HG03108 (cell line): ENCODE results near the gene OBP2A.

Source experiments
- ATAC-seq: cut with Tn5 transposase; IDR thresholded peaks from one replicate; pipeline ENCODE4 v1.9.1; 2021; ENCODE audit warnings: moderate library complexity; ENCODE audit not compliant: unreplicated experiment

OBP2A gene

DNA sequence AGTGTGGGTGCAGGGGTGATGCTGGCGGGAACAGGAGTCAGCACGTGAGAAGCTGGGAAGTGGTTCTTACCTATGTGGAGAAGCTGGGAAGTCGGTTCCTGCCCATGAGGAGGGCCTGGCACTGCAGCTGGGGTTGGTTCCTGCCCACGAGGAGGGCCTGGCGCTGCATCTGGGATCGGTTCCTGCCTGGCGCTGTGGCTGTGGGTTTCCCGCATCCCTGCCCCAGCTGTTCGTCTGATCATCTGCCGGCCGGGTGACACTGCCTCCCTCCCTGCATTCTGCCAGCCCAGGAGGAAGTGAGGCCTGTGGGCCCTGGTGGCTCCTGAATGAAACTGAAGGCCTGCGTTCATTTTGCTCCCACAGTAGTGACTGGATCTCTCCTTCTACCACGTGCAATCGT, 5.1 kb downstream of the OBP2A start:
- ATAC-seq: no peak

DNA sequence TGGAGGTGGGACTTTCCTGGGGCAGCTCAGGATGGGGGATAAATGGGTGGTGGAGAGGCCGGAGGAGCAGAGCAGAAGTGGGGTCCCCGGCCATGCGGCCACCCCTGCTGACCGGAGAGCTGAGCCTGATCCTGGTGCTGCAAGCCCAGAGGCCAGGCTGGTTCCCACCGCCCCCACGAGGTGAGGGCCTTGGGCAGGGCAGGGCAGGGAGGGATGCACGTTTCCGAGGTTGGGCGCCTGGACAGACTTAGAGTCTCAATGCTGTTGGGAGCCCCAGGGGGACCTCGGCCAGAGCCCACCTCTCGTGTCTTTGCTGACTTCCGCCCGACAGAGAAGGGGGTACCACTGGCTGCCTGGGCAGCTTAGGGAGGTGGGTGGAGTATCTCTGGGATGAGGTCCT, 5.5 kb downstream of the OBP2A start:
- ATAC-seq: no peak

DNA sequence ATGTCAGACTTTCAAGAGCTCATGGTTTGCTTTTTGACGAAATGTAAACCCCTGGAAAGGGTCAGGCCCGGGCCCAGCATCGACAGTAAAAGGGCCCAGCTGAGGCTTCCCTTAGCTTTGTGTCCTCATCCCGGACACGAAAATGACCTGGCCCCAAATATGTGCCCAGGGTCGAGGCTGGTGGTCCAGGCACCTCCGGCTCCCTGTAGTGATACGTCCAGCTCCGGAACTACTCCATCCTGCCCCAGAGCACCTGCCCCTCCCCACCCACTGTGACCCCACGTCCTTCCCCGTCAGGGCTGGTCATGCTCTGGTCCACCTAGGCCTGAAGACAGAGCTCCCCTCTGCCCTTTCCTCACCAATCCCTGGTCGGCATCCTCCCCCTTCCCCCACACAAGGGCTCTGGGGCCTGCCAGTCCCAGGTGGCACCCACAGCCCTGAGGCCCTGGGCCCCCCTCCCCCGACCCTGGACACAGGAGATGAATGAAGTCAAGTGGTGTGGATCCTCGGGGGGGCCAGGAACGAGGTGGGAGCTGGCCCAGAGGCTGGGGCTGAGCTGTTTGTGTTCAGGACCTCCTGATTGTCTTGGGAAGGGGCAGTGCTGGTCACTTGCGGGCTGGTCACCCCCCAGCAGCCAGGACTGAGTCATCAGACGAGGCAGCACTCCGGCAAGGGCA, 6.2 kb downstream of the OBP2A start:
- ATAC-seq: no peak

DNA sequence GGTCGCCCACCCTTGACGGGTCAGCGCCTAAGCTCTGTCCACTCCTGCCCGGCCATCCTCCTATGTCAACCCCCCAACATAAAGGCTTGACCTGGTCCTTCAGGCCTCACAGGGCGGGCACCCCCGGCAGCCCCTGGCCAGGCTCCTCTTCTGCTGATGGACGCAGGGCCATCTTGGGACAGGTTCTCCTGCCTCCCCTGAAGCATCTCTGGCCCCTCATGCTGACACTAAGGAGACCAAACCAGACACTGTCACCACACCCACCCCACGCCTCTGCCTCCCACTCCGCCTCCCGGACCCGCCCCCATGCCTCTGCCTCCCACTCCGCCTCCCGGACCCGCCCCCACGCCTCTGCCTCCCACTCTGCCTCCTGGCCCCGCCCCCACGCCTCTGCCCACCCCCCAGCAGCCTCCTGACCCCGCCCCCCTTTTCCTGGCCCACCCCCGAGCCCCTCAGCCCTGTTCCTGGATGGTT, 6.8 kb downstream of the OBP2A start:
- no peak for ATAC-seq

DNA sequence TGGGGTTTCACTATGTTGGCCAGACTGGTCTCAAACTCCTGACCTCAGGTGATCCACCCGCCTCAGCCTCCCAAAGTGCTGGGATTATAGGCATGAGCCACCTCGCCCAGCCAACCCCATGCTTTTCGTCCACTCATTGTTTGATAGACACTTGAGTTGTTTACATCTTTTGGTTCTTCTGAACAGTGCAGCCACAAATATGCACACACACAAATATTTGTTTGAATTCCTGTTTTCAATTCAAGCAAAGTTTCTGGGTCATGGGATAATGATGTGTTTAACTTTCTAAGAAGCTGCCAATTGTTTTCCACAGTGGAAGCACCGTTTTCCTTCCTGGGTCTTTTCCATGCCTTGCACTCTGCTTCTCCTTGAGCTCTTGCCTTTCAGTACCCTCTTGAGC, 8.8 kb downstream of the OBP2A start:
- ATAC-seq: no peak

DNA sequence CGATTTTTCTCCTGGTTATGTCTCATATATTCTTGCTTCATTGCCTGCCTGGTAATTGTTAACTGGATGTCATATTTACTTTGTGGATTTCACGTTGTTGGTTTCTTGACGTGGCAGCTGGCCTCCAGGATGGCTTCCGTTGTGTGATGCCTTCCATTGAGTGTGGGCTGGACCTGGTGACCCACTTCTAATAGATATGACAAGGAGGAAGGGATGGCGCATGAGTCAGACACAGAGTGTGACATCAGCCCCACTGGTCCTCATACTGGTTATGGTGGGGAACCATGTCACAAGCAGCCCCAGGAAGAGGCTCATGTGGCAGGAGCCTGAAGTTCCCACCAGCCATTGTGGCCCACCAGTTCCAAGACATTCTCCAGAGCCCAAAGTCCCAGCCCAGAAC, 9.3 kb downstream of the OBP2A start:
- no peak for ATAC-seq

DNA sequence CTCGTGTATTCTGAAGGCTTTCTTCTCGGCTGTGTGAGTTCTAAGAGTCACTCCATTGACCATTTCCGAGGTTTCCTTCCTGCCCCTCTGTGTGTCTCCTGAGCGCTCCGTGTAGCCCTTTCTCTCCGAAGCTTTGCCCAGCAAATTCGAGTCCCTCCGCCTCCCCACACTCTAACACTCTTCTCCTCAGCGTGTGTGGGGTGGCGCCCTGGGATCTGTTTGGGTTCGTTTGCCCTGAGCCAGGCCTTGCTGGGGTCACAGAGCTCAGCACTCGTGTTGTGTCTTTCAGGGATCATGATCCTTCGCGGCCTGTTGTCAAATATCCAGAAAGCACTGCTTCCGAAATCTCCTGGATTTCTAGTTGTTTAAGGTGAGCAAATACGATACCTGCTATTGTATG, 10.0 kb downstream of the OBP2A start:
- ATAC-seq: no peak

DNA sequence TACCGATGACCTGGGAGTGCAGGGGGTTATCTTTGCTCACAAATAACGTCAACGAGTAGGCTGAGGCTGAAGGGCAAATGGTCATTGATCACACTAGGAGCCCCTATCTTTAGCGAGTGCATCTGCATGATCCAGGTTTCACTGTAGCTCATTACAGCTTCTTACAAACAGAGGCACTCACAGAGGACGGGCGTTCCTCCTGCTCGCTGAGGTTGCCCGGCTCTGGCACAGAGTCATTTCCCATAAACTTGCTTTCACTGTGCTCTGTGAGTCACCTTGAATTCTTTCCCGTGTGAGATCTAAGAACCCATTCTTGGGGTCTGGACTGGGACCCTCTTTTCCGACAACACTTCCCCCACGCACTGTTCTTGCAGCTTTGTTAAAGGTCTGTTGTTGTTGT, 13.7 kb downstream of the OBP2A start:
- no peak for ATAC-seq

DNA sequence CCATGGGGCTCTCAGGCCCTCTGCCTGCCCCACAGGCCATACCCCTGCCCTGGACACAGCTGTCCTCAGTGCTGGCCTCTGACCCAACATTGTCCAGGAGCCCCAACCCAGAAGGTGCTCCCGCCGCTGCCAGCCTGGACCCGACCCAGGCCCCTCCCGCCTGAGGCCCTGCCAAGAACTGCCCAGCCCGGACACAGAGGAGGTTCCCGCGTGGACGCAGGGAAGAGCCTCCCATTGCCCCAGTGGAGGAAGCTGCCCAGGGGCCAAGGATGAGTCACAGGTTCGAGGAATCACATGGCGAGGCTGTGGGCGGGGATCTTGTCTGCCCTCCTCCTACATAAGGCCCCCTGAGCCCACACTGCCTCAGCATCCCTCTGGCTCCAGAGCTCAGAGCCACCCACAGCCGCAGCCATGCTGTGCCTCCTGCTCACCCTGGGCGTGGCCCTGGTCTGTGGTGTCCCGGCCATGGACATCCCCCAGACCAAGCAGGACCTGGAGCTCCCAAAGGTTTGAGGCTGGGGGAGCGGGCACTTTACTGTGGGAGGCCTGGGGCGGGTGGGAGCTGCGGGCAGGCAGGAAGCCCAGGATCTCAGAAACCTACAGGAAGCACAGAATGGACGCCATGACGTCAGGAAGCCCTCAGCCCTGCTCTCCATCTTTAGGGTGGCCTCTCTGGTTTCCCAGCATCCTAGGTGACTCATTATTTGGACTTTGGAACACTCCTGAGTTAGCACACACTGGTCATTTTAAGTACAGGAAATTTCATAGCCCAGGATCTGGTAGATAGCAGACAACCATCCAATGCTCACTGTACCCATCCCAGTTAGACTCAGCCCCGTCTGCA, 15.7 kb downstream of the OBP2A start, which contains the start of gene PAEP:
TSS of gene PAEP (plus strand) at position 366 of the 844 bp plus-strand sequence.
- ATAC-seq: no peak

DNA sequence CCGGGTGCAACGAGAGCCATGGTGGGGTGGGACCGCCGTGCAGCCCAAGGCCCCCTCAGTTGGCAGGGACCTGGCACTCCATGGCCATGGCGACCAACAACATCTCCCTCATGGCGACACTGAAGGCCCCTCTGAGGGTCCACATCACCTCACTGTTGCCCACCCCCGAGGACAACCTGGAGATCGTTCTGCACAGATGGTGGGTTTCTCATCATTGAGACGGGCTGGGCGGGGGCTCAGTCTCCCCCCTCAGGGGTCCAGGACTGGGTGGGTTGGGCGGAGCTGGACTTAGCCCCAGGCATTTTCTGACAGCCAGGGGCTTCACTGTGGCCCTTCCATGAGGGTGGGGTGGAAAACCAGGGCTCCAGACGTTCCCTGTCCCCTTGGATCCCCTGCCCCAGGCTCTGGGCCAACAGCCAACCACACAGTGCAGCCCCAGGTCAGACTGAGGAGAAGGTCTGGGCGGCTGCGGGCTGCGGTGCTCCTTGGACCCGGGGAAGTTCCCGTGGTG, 16.4 kb downstream of the OBP2A start:
- no peak for ATAC-seq

DNA sequence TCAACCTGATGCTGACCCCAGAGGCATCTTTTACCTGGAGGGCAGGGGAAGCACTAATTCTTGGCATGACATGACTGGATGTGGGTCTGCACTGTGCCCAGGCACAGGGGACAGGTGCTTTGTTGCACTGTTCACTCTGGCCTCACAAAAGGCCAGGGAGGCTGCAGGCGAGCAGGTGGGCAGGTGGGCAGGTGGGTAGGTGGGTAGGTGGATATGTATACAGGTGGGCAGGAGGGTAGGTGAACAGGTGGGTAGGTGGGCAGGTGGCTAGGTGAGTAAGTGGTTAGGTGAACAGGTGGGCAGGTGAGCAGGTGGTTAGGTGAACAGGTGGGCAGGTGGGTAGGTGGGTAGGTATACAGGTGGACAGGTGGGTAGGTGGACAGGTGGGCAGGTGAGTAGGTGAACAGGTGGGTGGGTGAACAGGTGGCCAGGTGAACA, 17.1 kb downstream of the OBP2A start:
- no peak for ATAC-seq

DNA sequence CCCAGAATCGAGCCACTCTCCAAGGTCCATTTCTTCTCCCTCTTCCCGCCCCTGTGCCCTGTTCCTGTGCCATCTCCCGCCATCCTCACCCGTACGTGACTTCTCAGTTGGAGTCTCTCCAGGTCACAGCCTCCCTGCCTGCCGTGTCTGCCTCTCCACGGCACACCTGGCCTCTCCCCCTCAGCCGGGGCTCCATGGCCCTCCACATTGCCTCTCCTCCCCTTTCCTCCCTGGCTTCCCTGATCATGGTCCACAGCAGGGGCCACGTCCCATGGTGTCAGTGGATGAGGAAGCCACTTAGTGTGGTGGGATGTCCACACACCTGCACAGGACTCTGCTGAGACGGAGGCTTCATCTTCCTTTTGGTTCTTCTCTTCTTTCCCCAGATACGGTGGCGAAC, 17.9 kb downstream of the OBP2A start:
- no peak for ATAC-seq

DNA sequence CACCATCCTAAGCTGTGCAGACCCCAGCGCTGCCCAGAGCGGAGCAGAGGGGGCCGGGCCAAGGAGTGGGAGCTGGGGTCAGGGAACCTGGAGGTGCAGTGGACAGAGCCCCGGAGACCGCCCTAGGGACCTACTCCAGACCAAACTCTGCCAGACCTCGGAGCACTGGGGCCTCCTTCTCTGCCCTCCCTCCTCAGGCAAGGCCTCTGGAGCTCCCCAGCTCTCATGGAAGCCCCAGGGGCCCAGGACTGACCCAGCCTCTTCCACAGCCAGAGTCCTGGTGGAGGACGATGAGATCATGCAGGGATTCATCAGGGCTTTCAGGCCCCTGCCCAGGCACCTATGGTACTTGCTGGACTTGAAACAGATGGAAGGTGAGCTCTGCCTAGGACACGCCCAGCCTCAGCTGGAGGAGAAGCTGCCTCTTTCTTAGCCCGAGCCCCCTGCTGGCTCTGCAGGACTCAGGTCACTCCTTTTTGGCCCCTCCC, 19.3 kb downstream of the OBP2A start:
- ATAC-seq: no peak

DNA sequence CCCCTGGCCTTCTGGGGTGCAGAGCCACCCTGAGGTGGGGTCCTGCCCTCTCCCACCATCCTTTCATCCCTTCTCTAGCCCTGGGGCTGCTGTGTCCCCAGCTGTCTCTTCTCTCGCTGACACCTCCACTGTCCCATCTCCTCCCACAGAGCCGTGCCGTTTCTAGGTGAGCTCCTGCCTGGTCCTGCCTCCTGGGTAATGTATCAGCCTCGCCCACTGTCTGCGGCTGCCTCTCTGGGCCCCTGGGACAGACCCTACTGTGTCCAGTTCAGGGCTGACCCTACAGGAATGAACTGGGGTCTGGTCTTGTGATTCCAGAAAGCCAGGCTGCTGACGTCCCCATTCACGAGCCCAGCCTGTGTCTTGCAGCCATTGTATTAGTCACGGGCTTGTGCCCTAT, 19.7 kb downstream of the OBP2A start:
- no peak for ATAC-seq

DNA sequence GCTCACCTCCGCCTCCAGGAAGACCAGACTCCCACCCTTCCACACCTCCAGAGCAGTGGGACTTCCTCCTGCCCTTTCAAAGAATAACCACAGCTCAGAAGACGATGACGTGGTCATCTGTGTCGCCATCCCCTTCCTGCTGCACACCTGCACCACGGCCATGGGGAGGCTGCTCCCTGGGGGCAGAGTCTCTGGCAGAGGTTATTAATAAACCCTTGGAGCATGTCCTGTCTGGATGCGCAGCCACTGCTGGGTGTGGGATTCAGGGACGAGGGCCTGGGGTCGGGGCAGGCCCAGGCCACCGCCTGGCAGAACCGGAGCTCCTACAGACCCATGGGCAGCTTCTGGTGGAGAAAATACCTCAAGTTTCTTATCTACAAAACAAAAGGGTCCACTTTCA, 20.6 kb downstream of the OBP2A start:
- no peak for ATAC-seq

DNA sequence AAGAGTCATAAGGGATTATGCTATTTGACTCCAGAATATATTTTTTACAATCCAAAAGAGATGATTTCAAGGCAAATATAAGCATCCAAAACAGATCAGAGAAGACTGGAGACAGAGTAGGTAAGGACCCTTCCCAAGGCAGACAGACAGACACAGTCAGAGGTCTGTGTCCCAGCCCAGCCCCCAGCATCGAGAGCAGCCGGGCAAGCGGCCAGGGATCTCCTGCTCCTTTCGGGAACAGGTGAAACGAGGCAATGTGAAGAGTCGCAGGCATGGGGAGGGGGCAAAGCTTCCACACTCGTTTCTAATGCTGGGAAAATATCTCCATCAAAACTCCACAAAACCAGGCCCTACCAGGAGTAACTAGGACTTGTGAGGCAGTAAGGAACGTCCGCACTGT, 21.4 kb downstream of the OBP2A start:
- no peak for ATAC-seq

DNA sequence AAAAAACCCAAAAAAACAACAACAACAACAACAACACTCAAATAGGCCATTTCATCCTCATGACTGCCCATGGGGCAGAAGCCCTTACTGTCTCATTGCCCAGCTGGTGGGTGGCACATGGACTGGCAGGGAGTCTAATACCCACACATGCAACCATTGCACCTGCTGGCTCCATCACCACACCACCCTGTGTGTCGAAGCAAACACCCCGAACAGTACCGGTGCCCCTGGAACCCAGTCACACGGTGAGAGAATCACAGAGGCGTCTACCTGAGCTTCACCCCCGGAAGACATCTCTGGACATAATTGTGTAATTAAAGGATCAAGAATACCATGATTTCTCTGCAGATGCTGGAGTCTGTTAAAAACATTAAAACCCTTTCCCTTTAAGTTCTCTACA, 22.1 kb downstream of the OBP2A start:
- ATAC-seq: no peak

DNA sequence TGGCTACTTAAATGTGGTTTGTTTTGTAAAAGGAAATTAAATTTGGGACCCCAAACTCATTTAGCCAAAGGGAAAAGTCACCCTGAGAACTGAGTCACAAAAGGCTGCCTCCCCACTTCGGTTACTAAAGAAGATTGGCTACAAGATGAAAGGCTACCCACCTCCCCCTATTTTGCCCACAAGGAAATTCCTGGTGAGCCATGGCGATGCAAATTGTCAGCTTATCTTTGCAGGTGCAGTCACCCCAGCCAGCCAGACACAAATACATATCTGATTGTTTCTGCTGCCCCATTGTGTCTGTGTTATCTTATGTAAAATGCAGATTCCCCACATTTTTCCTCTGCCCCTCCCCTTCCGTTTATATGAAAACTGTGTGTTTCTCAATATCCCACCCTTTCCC, 24.5 kb downstream of the OBP2A start:
- ATAC-seq: no peak

DNA sequence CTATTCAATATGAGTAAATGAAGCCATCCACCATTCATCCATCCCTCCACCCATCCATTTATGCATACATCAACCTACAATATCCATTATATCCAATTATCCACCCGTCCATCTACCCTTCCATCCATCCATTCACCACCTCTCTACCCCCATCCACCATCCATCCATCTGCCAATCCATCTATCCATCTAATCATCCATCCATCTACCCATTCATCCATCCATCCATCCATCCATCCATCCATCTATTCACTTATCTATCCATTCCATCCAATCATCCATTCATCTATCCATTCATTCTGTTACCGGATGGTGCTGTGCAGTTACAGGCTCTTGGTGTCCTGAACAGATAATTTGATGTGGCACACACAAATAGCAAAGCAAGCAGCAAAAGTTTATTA, 26.3 kb downstream of the OBP2A start:
- no peak for ATAC-seq

DNA sequence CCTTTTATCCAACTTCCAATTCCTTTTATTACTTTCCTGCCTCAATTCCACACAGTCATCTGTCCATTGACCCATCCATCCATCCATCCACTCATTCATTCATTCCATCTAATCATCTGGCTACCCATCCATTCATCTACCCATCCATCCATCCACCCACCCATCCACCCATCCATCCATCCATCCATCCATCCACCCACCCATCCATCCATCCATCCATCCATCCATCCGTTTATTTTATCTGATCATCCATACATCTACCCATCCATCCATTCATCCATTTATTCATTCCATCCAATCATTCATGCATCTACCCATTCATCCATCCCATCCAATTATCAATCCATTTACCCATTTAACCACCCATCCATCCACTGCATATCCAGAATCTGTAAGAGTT, 27.2 kb downstream of the OBP2A start:
- no peak for ATAC-seq

DNA sequence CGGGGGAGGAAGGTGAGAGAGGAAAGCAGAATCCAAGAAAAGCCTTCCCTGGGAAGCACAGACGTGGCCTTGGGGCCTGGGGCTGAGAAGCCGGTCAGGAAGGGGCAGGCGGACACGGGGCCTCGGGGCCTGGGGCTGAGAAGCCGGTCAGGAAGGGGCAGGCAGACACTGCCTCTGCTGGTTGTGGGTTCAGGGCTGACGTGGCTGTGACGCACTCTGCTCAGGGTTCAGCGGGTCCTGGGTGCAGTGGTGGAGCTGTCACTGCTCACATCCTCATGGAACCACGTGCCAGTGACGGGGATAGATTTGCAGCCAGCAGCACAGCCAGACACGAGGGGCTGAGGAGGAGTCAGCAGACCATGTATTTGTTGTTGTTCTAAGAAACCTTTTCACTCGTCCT, 28.4 kb downstream of the OBP2A start:
- no peak for ATAC-seq

DNA sequence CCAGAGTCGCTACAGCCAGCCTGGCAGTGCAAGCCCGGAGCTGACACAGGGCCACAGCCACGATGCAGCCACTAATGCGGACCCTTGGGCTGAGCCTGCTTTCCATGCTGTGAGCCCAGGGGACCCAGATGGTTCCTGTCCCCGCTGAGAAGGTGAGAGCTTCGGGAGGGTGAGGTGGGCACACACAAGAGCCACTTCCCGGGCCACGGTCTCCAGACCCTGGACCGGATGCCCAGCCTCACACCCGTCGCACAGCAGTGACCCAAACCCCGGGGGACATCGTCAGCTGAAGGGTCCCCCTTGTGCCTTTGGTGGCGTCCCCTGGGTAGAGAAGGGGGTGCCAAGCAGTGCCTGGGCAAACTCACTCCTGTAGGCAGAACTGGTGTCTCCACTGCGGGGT, 29.0 kb downstream of the OBP2A start:
- no peak for ATAC-seq
